BE2C (cell line): ENCODE data around the gene PSMA3.

Experiments used
- DNase-seq: peaks from one replicate; pipeline ENCODE4 v3.0.0-alpha.2; 2020
- H3K27me3 ChIP-seq: fragments of 250-450 bp; sonication (Bioruptor Pico); 2 replicates; pipeline ENCODE4 v1.5.1; 2020; ENCODE audit warnings: mild to moderate bottlenecking
- H3K36me3 ChIP-seq: fragments of 250-450 bp; sonication (Bioruptor Pico); 2 replicates; pipeline ENCODE4 v1.5.1; 2020; ENCODE audit warnings: mild to moderate bottlenecking
- H3K4me1 ChIP-seq: fragments of 250-450 bp; sonication (Bioruptor Pico); 2 replicates; pipeline ENCODE4 v1.5.1; 2020
- H3K4me3 ChIP-seq: 2 replicates; pipeline ENCODE4 v1.5.1; 2011; ENCODE audit warnings: low read depth, low read length
- H3K9me3 ChIP-seq: fragments of 250-450 bp; sonication (Bioruptor Pico); 2 replicates; pipeline ENCODE4 v1.5.1; 2020
- TF ChIP-seq, protein P1 (sequence below): IDR thresholded peaks from 2 replicates; pipeline ENCODE4 v1.5.1; 2012; ENCODE audit warnings: mild to moderate bottlenecking, low read depth, low read length

The PSMA3 gene

GRCh38 chr14:58299401-58300330 is 55.0 kb downstream of the PSMA3 start:
- DNase-seq = peak; percentile 13
- Histone ChIP-seq H3K9me3 (no peaks in the 10 kb centered on the region), H3K36me3 (peaks cover 13% of the 10 kb centered on the region), H3K4me1 (no peaks in the 10 kb centered on the region), H3K27me3 (no peaks in the 10 kb centered on the region), H3K4me3 (peak overlapping the region; percentile 82)
- TF ChIP-seq, protein P1, sequence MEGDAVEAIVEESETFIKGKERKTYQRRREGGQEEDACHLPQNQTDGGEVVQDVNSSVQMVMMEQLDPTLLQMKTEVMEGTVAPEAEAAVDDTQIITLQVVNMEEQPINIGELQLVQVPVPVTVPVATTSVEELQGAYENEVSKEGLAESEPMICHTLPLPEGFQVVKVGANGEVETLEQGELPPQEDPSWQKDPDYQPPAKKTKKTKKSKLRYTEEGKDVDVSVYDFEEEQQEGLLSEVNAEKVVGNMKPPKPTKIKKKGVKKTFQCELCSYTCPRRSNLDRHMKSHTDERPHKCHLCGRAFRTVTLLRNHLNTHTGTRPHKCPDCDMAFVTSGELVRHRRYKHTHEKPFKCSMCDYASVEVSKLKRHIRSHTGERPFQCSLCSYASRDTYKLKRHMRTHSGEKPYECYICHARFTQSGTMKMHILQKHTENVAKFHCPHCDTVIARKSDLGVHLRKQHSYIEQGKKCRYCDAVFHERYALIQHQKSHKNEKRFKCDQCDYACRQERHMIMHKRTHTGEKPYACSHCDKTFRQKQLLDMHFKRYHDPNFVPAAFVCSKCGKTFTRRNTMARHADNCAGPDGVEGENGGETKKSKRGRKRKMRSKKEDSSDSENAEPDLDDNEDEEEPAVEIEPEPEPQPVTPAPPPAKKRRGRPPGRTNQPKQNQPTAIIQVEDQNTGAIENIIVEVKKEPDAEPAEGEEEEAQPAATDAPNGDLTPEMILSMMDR = no peak

DNA sequence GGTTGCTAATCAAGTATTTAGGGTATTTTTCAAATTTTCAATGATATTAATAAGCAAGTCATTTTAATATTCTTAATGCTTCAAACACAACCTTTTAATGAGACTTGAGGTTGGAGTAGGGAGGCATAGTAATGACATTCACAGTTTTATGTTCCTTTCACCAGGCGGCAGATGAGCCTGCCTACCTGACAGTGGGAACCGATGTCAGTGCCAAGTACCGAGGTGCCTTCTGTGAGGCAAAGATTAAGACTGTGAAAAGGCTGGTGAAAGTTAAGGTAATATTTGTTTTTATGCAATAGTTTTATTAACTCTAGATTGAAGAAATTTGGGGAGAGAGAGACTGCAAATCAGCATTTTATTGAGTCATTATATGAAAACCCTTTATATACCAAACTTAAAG is 56.8 kb downstream of the PSMA3 start:
- H3K4me3 ChIP-seq = no peak overlapping the region
- peaks cover 4% of the 10 kb centered on the region; the same call in 1 of the 2 replicates for H3K36me3 ChIP-seq
- TF ChIP-seq, protein P1 = no peak
- DNase-seq = no peak
- no peaks in the 10 kb centered on the region for H3K27me3 ChIP-seq
- no peaks in the 10 kb centered on the region for H3K4me1 ChIP-seq
- H3K9me3 ChIP-seq = no peaks in the 10 kb centered on the region

DNA sequence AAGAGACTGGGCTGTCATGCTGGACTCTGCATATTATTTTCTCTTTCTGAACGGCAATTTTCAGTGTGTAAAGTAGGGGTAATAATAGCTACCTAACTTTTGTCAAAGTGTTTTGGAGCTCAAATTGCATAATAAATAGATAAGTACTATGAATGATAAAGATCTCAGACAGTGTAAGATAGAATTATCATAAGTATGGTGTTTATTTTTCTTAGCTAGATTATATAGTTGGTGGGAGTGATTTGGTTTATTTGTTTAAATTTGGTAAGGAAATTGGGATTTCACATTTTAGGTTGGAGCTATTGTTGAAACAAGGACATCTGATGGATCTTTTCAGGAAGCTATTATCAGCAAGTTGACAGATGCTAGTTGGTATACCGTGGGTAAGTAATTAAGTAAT is 61.1 kb downstream of the PSMA3 start:
- peaks cover 13% of the 10 kb centered on the region; the same call in 1 of the 2 replicates for H3K36me3 ChIP-seq
- DNase-seq = no peak
- TF ChIP-seq, protein P1 = no peak
- H3K9me3 ChIP-seq = no peaks in the 10 kb centered on the region
- H3K27me3 ChIP-seq = no peaks in the 10 kb centered on the region
- no peaks in the 10 kb centered on the region for H3K4me1 ChIP-seq
- no peak overlapping the region for H3K4me3 ChIP-seq

GRCh38 chr14:58307597-58308316 is 63.1 kb downstream of the PSMA3 start:
- peaks cover 13% of the 10 kb centered on the region; the same call in 1 of the 2 replicates for H3K36me3 ChIP-seq
- no peaks in the 10 kb centered on the region for H3K27me3 ChIP-seq
- H3K9me3 ChIP-seq = no peaks in the 10 kb centered on the region
- H3K4me3 ChIP-seq = no peak overlapping the region
- H3K4me1 ChIP-seq = no peaks in the 10 kb centered on the region
- DNase-seq = no peak
- TF ChIP-seq, protein P1 = no peak

GRCh38 chr14:58309086-58309485 is 64.4 kb downstream of the PSMA3 start:
- no peaks in the 10 kb centered on the region for H3K4me1 ChIP-seq
- TF ChIP-seq, protein P1 = no peak
- H3K36me3 ChIP-seq = peaks cover 9% of the 10 kb centered on the region; the same call in 1 of the 2 replicates

More at GRCh38 chr14:58309086-58309485, 64.4 kb downstream of the PSMA3 start:
- Histone ChIP-seq H3K9me3 (no peaks in the 10 kb centered on the region), H3K27me3 (no peaks in the 10 kb centered on the region), H3K4me3 (no peak overlapping the region)
- DNase-seq = no peak
